GM23338 (cell line): ENCODE data around the gene HSPA1B.

Source experiments
- CTCF ChIP-seq, 2 experiments: fragments of 200-600 bp in 1 of 2; sonication (generic) in 1 of 2; conservative IDR thresholded peaks; 2 replicates each; pipeline versions ENCODE4 v1.5.1 to v1.6.1; 2016 to 2017; ENCODE audit warnings: antibody characterized with exemption in 2 of 2, low read depth in 2 of 2, mild to moderate bottlenecking in 2 of 2, moderate library complexity in 1 of 2
- EZH2 ChIP-seq: fragments of 200-600 bp; sonication (generic); IDR thresholded peaks from one replicate; pipeline ENCODE4 v1.8.0; 2017; ENCODE audit warnings: antibody characterized with exemption, mild to moderate bottlenecking, low read depth; ENCODE audit not compliant: unreplicated experiment
- EZH2phosphoT487 ChIP-seq: fragments of 200-600 bp; sonication (generic); IDR thresholded peaks from one replicate; pipeline ENCODE4 v1.8.1; 2018; ENCODE audit warnings: antibody characterized with exemption; ENCODE audit not compliant: unreplicated experiment
- POLR2AphosphoS5 ChIP-seq: IDR thresholded peaks from 2 replicates; pipeline ENCODE4 v1.6.1; 2016; ENCODE audit warnings: antibody characterized with exemption, low read depth
- STAT1 ChIP-seq: IDR thresholded peaks from one replicate; pipeline ENCODE4 v1.6.1; 2016; ENCODE audit warnings: antibody characterized with exemption; ENCODE audit not compliant: unreplicated experiment

- TF ChIP-seq CTCF (conservative IDR thresholded peaks at IDR 0.05; ENCODE audit: low read depth in 2 of 2) (peak; percentile 49 to 66), STAT1 (no peak), POLR2AphosphoS5 (no peak), EZH2 (no peak), EZH2phosphoT487 (no peak)
Observed at GRCh38 chr6:31870385-31870921, 42.9 kb downstream of the HSPA1B start.
